Astrocyte of the spinal cord (primary cell): Measurements from ENCODE around the gene INSC.
A peak's percentile ranks its signal among the peaks of the same experiment; 100 is the strongest.

Experiments used
- DNase-seq: peaks from one replicate; pipeline ENCODE4 v3.0.0; 2011; ENCODE audit warnings: low read depth, low spot score
- H3K4me3 ChIP-seq: 2 replicates; pipeline ENCODE4 v1.5.1; 2011; ENCODE audit warnings: low read depth, mild to moderate bottlenecking, low read length, moderate library complexity
- CTCF ChIP-seq: IDR thresholded peaks from 2 replicates; pipeline ENCODE4 v1.5.1; 2012; ENCODE audit warnings: low read depth, mild to moderate bottlenecking, low read length, inconsistent platforms
- in situ Hi-C: cut with HindIII; loops from 2 replicates; pipeline ENCODE4 v1.10.0; 2017; ENCODE audit warnings: low sequenced_read_pairs

Gene INSC

GRCh38 chr11:15153231-15153630, 38.5 kb downstream of the INSC start:
- in situ Hi-C loops: no loop called here
- TF ChIP-seq CTCF: no peak
- H3K4me3 ChIP-seq: no peak overlapping the region
- no peak for DNase-seq

DNA sequence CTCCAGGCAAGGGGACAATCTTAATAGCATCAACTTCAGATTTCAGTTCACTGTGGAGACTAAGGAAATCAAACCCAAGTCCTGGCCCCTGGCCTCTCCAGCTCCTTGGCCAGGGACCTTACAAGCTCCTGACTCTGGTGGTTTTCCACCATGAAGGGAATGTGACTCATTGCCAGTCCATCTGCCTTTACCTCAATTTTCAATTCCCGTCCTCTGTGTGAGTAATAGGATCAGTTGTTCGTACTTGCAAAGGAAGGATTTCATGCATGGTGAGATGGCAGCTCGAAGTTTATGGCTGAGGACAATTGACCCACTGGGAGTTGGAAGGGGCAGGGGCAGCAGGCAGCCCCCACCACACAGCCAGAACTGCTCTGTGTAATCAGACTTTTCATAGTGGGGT, 42.5 kb downstream of the INSC start:
- no peak for TF ChIP-seq CTCF
- DNase-seq: peak; percentile 89
- in situ Hi-C loops: no loop called here
- no peak overlapping the region for H3K4me3 ChIP-seq

- TF ChIP-seq CTCF: no peak
- DNase-seq: no peak
- in situ Hi-C loops: no loop called here
- H3K4me3 ChIP-seq: no peak overlapping the region
Observed at GRCh38 chr11:15157606-15158137, 42.9 kb downstream of the INSC start.

- in situ Hi-C loops: no loop called here
- TF ChIP-seq CTCF: no peak
- H3K4me3 ChIP-seq: no peak overlapping the region
- peak; percentile 59 for DNase-seq
Observed at GRCh38 chr11:15158351-15159015, 43.8 kb downstream of the INSC start.

- DNase-seq: peak; percentile 42
- TF ChIP-seq CTCF: peak; percentile 64
- in situ Hi-C loops: no loop called here
- H3K4me3 ChIP-seq: no peak overlapping the region
Observed at GRCh38 chr11:15159085-15159484, 44.4 kb downstream of the INSC start.

GRCh38 chr11:15161790-15162189, 47.1 kb downstream of the INSC start:
- H3K4me3 ChIP-seq: no peak overlapping the region
- TF ChIP-seq CTCF: no peak
- DNase-seq: no peak
- in situ Hi-C loops: no loop called here
